ENCODE data around the gene TMEM187.

TMEM187 gene

DNA sequence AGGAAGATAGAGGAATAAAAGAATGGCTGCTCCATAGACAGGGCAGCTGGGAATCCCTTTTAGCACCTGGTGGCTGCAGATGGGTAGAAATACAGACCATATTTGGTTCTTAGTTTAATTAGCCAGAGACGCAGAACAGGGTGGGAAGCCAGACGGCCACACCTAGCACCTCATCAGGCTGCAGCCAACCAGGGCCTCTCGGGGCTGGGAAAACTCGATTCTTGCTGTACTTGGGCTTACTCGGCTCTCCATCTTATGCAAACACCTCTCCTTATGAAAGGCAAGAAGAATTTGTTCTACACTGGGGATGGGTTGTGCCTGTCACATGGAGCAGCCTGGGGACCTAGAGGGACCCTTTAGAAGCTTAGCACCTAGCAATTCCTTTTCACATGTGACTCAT, 27.5 kb downstream of the TMEM187 start:
- no peak for DNase-seq

DNA sequence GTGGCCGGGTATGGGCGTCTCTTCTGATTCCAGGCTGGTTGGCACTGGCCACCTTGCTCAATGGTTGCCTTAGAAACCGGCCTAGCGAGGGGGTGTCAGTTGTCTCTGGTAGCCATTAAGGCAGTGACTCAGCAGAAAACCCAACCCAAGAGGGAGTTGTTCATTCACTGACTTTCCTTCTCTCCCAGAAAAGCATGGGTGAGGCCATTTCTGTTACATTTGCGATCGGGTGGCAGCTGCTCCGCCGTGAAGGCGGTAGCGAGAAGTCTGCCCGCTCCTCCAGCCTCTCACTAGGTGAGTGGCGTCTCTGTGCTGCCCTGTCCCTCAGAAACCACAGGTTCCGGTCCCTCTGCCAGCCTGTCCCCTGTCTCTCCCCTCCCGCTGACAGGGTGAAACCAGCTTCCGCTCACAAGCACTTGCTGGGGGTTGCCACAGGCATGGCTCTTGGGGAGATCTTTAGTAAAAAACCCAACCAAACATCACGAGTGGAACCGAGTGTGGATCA, 29.7 kb downstream of the TMEM187 start:
- peak in 4 of 14 donors; percentile 24 to 49 (median 36) for DNase-seq

DNA sequence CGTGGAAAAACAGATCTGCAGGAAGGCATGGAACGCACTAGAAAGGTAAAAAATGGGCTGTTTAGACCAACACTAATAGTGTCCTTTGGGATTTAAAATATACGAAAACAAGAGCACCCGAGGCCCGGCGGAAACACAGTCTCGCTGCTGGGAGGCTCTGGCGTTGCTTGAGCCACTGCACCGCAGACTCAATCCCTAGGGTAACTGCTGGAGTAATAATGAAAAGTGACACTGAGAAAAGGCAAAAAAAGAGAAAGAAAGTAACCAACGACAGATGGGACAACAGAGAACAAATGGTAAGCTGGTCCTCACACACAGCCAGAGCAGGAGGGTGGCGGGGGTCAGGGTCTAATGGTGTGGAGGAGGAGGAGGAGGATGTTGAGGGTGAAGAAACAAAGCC, 31.8 kb downstream of the TMEM187 start:
- DNase-seq: no peak

DNA sequence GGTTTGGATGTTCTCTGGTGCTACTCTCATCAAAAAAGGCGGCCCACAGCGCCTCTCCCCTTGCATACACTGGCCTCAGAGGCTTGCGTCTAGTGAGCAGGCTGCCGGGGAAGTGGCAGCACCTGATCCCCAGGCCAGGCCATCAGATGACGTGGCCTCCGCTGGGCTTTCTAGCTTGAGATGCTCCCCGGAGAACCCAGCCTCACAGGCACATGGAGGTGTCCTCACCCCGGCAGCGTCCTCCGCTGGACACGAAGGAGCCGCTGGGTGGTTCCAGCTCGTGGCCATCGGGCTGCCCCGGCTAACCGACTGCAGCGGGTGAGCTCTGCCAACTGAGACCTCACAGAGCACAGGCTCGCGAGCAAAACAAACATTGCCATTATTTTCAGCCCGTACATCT, 34.4 kb downstream of the TMEM187 start:
- peak in 1 of 14 donors; percentile 4 for DNase-seq

DNA sequence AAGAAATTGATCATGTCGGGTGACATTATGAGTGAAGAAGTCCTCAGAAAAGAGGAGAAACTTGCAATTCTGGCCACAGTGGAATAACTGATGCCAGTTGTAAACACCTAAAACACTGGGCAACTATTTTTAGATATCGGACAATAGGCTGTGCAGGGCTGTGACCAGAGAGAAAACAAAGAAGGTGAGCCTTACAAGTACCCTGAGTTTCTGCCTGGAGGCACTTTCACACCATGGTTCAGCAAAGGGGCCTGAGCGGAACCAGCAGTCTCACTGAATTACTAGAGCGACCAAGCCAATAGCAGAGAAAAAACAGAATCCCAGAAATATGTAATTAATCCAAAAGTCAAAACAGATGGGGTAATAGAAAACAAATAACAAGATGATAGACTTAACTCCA, 36.0 kb downstream of the TMEM187 start:
- no peak for DNase-seq

DNA sequence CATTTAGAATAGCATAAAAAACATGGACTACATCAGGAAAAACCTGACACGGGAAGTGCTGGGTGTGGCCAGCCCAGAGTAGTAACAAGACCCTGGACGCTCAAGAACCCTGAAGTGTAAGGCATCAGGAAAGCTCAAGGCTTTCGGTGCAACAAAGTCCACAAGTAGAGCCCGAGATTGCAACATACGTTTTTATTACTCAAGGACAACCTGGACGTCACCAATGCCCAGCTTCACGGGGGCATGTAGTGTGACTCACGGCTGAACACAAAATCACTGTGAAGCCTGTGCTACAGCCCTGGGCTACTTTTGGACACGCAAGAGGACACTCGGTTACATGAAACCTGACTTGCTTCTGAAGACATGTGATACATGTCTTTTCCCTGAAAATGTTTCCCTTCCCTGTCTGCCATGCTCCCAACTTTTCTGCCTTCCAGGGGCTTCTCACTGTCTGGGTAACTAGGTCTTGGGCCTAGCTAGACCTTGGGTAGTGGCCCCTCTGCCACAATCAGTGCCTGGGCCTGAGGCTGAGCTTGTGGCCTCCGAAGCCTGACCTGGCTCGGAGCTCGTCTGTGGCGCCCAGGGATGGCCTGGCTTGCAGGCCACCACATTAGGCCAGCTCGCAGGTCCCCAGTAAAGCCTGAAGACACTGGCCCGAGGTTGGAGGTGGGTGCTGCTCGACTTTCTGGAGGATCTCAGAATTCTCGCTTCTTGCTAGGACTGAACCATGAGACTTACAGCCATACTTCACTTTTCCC, 38.0 kb downstream of the TMEM187 start:
- DNase-seq: no peak

DNA sequence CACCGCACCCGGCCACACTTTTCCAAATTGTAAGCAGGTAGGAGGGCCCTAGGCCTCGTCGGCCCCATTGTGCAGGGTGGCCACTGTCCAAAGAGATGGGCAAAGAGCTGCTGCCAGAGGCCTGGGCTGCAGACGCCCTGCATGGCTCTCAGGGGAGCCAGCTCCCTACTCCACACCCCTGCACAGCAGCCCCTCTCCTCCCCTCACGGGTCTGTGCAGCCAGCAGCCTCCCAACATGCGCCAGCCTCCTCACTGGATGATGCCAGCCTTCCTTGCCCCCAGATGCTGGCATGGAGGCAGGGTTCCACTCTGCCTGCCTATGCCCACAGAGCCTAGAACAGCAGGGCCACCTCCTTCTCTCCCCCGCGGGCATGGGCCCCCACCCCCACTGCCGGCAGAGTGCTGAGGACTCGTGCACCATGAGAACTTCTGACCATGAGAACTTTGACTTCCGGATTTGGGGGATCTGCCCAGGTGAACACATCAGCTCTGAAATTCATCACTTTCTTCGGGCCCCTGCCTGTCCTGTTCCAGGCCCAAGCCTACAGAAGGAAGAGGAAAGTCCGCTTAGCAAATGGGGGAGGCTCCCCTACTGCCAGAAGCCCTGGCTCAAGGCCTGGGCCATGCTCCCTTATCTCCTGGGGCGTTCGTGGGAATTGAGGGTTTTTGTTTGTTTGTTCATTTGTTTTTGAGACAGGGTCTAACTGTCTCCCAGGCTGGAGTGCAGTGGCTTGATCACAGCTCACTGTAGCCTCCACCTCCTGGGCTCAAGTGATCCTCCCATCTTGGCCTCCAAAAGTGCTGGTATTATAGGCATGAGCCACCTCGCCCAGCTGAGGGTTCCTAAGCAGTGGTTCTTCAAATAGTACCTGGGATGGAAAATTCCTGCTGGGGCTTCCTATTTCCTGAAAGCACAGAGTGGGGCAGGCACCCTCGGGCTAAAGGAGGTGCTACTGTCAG, 39.1 kb downstream of the TMEM187 start:
- DNase-seq: no peak

DNA sequence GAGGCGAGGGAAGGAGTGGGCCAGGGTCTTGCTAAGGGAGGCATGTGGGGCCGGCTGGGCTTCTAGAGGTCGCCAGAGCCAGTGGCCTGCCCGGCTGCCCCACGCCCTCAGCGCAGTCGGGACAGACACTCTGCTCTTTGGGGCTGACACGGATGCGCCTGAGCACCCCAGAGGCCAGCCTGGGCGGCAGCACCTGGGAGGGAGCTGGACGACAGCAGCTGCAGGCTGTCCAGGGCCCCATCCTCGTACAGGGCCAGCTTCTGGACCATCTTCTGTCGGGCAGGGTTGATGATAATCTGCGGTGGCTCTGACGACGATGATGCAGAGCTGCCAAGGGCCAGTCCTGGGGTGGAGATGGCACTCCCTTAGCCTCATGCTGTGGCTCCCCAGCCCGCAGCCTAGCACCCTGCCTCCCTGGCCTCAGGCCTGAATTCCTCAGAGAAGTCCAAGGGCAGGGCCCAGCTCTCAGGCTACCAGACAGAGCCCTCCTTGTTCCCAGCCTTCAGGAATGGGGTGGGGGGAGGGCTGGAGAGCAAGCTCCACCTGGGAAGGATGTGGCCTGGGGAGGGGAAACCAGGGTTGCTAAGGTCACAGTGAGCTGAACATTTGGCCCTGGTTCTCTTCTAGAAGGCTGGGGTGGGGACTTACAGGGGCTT, 39.9 kb downstream of the TMEM187 start:
- peak in 5 of 14 donors; percentile 13 to 65 (median 49) for DNase-seq

DNA sequence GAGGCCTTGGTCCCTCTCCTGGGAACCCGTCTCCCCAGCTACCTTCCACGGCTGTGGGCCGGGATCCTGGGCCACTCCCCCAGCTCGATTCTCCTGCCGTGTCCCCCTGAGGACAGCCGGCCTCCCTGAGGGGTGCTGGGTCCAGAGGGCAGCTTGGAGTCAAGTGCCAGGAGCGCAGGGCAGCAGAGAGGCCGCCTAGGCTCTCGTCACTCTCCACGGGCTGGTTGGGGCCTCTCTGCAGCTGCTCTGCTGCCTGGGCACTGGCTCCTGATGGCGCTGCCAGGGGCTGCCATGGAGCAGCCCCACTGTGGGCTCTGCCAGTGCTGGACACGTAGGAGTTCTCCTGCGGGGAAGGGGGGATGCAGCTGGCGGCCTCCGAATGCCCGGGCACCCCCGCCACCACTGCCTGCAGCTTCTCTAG, 40.5 kb downstream of the TMEM187 start:
- peak in 4 of 14 donors; percentile 26 to 65 (median 40) for DNase-seq

DNA sequence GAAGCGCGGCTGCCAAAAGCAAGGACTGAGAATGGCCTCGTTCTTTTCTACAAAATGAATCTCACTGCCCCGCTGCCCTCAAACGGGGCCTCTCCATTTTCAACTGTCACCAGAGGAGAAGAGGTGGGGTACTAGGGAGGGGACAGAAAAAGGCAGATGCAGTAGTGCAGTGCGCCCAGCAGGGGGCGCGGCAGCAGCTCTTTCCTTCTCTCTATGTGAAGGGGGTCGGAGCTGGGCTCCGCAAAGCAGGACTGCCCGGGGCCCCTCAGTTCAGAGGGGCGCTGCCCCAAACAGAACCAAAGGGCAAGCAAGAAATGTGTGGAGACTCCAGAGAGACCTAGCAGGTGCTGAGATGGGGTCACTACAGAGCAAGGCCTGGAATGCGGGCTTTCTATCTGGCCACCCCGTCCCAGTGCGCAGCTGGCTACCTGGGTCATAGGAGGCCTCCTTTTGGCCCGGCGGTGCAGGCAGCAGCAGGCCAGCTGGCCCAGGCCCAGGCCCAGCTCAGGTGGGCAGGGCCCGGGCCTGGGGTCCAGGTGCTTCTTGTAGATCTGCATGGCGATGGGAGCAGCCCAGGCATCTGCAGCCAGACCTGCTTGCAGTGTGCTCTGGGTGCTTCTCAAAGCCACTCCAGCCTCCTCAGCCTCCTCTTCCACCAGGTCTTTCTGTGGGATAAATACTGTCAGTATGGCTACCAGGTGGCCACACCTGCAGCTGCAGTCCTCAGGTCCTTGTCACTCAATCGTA, 41.2 kb downstream of the TMEM187 start:
- DNase-seq: peak in 5 of 14 donors; percentile 15 to 46 (median 33)

DNA sequence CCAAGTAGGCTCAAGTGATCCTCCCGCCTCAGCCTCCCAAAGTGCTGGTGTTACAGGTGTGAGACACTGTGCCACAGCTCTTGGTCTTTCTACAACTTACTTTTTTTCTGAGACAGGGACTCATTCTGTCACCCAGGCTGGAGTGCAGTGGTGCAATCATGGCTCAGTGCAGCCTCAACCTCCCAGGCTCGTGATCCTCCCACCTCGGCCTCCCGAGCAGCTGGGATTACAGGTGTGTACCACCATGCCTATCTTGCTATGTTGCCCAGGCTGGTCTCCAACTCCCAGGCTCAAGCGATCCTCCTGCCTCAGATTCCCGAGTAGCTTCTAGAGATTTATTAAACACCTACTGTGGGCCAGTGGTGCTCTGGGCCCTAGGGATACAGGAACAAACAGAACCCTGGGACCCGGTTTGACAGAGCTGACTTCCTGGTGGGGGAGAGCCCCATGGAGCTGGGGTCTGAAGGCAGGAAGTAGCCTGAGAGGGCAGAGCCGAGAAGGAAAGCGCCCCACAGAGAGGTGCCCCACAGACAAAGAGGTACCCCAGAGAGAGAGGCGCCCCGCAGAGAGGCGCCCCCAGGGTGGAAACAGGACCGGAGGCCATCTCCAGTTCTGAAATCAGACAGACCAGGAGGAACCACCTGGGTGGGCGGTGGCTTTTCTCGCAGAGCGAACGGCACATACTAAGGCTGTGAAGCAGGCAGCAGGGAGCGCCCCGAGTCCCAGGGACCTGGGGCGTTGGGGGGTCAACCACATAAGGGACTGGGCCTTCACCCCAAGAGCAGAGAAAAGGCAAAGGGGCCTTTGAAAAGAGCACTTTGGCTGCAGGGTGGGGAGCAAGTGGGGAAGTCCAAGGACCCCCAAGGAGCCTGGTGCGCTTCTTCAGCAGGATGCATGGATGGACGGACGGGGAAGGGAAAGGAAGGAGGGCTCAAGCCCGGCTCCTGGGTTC, 42.2 kb downstream of the TMEM187 start:
- no peak for DNase-seq

DNA sequence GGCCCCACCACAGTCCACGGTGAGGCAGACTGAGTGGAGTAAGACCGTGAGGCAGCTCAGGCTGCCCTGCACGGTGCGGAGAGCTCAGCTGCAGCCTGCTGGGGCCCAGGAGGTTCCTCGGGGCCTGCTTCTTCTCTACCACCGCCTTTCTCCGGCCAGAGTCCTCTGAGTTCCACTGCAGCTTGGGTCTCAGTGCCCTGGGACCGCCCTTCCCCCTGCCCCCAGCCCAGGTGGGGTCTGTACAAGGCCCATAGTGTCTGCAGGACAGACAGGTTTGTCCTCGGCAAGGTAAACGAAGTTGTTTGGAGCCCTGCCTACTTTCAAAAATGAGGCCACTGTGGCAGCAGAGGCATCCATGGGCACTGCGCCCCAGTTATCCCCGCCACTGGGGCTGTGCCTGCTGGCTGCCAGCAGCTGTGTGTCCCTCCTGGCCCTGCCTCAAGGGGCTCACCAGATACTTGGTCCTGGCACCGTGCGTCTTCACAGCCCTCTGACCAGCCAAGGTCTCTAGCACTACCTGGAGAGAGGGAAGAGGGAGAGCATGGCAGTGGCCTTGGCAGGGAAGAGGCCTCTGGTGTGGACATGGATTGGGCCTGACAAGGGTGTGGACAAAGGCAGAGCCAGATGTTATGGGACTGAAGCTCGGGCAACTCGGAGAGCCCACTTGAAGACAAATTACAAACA, 43.2 kb downstream of the TMEM187 start:
- no peak for DNase-seq

DNA sequence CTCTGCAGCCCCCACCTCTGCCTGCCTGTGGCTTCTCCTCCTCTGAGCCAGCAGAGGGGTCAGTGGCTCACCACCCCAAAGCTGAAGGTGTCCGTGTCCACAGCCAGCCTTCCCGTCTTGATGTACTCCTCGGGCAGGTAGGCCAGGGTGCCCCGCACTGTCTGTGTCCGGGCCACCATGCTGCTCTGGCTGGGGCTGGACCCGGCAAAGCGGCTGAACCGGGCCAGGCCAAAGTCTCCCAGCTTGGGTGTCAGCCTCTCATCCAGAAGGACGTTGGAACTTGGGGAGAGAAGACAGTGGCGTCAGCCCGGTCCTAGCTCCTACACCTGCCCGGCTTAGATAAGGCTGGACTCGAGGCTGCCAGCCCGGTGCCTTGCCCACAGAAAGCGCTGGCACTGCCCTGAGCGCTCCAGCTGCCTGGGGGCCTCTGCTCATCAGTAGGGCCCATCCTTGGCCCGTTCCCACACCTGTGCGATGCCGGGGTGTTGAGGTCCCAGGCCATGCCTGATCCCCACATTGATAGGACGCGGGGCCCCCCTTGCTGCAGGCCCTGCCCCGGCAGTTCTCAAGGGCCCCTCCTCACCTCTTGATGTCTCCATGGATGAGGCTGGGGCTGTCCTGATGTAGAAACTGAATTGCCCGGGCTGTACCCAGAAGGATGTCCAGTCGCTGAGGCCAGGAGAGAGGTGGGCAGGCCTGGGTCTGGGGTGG, 44.0 kb downstream of the TMEM187 start:
- no peak for DNase-seq

DNA sequence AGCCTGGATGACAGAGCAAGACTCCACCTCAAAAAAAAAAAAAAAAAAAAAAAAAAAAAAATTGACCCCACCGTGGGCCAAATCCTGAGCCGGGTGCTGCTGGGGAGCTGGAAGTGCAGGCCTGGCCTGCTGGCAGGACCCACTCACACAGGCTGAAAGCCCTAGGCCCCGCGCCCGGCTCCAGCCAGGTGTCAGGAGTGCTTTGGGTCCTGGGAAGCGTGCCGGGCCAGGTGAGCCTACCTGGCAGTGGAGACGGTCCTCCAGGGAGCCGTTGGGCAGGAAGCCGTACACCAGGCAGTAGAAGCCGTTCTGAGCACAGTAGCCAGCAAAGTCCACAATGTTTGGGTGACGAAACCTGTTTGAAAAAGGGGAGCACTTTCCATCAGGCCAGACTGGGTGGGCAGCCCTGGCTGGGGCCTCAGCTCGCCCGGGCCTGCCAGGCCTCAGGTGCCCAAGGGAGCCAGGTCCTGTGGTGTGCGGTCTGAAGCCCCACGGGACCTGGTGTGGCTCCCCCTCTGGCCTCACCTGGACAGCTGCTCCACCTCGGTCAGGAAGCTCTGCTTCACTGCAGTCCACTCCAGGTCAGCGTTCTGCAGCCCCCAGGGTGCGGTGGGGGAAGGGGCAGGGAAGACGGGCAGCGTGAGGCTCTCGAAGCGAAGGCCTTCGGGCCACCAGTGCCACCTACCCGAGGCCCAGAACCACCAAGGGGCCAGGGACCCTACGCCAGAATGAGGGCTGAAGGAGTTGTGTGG, 45.4 kb downstream of the TMEM187 start:
- no peak for DNase-seq

DNA sequence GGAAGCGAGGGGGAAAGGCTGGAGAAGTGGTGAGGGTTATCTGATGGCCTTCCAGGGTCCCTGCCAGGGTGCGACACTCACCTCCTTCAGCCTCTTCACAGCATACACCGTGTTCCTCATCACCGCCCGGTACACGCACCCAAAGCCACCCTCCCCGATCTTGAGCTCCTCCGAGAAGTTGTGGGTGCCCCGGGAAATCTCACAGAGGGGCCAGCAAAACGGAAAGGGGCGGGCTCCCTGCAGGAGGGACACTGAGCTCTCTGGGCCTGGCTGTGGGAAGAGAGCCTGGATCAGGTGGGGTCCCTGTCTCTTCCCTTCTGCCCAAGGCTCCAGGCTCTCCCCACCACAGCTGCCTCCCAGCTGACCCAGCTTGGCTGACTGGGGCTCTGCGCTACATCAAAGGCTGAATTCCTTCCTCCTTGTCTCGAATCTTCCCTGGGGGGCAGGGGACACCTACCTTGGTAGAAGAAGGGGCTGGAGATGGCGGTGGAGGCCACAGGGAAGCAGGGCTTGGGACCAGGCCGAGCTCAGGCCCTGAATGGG, 46.0 kb downstream of the TMEM187 start:
- no peak for DNase-seq

DNA sequence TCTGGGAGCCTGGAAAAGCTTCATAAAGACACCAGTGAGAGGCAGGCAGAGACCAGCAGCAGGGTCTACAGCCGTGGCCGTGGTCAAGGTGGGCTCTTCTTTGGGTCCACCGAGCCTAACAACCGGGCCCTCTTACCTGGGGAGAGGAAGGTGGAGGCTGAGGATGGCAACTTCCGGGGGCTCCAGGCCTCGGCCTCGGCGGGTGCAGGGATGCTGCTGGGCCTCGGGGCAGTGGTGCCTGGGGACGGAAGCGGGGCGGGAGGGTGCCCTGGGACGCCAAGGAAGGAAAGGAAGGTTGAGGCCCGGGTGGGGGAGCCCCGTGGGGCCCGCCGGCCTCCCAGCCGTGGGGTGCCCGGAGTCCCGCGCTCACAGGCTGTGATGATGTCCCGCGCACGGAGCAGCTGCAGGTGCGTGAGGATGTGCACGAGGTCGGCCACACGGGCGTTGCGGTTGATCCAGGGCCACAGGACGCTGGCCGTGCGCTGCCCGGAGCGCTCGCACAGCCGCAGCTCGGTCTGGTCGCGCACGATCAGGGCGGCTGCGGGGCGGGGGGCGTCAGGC, 46.6 kb downstream of the TMEM187 start:
- DNase-seq: no peak

DNA sequence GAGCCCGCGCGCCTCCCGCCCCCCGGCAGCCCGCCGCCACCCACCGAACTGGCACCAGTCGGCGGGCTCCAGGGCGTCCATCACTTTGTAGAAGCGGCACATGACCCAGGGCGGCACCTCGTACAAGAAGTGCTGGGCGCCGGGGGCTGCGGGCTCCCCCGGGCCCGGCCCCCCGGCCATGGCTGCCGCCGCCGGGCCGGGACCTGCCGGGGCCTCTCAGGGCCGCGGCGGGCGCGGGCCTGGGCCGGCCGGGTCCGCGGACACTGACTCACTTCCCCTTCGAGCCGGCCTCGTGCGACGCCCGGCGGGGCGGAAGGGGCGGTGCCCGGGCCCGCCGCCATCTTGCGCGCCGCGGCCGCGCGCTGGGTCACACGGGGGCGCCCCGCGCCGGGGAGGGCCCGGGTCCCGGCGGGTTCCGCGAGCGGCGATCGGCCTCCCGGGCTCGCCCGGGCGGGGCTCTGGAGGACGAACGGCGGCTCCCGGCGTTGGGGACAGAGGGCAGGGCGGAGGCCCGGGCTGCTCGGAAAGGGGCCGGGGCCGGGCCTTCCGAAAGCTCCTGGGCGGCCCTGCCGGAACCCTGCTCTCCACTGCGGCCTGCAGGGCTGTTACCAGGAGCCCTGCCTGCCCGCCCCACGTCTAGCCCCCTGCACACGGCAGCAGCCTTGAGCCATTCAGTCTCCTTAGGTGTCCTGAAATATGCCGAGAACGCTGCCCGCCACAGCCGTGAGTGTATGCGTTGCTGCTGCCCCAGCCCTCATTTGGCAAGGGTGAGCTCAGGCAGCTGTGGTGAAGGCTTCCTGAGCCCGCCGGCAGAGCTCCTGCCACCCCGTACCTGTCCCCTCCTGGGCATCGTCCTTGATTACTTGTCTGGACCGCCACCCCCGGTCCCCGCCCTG, 47.3 kb downstream of the TMEM187 start, which contains the start of gene IRAK1:
TSS of gene IRAK1 (minus strand) at position 270 of the 896 bp plus-strand sequence. CDS start at position 180, 90 bp downstream.
- peak in 7 of 14 donors; percentile 14 to 72 (median 33) for DNase-seq
